LNCaP clone FGC (cell line): ENCODE measurements around the gene MTTP.

Source experiments
- DNase-seq: peaks from one replicate; pipeline ENCODE4 v3.0.0-alpha.2; 2011; ENCODE audit warnings: low read depth
- H3K4me3 ChIP-seq: 2 replicates; pipeline ENCODE4 v1.5.1; 2011; ENCODE audit warnings: mild to moderate bottlenecking, low read depth, low read length, control low read depth
- CTCF ChIP-seq: IDR thresholded peaks from 2 replicates; pipeline ENCODE4 v1.5.1; 2012; ENCODE audit warnings: mild to moderate bottlenecking; ENCODE audit not compliant: control insufficient read depth, insufficient read depth; ENCODE audit errors: extremely low read depth

MTTP gene

GRCh38 chr4:99636422-99636821, 61.8 kb downstream of the MTTP start:
- no peak for TF ChIP-seq CTCF
- H3K4me3 ChIP-seq = no peak overlapping the region
- DNase-seq = no peak

GRCh38 chr4:99637174-99637573, 62.5 kb downstream of the MTTP start:
- no peak for DNase-seq
- H3K4me3 ChIP-seq = no peak overlapping the region
- TF ChIP-seq CTCF = no peak

GRCh38 chr4:99640676-99641075, 66.1 kb downstream of the MTTP start:
- no peak for TF ChIP-seq CTCF

GRCh38 chr4:99642725-99643489, 68.3 kb downstream of the MTTP start:
- DNase-seq = no peak
- no peak for TF ChIP-seq CTCF

More at GRCh38 chr4:99640676-99641075, 66.1 kb downstream of the MTTP start:
- H3K4me3 ChIP-seq = no peak overlapping the region
- no peak for DNase-seq

GRCh38 chr4:99644453-99644852, 69.8 kb downstream of the MTTP start:
- H3K4me3 ChIP-seq = no peak overlapping the region
- DNase-seq = no peak
- no peak for TF ChIP-seq CTCF

More at GRCh38 chr4:99642725-99643489, 68.3 kb downstream of the MTTP start:
- H3K4me3 ChIP-seq = no peak overlapping the region

GRCh38 chr4:99645036-99645435, 70.4 kb downstream of the MTTP start:
- DNase-seq = no peak
- no peak overlapping the region for H3K4me3 ChIP-seq
- TF ChIP-seq CTCF = no peak

GRCh38 chr4:99645638-99646037, 71.0 kb downstream of the MTTP start:
- DNase-seq = no peak
- H3K4me3 ChIP-seq = no peak overlapping the region
- no peak for TF ChIP-seq CTCF
